Testis (tissue), 2 donors: ENCODE data around the gene N4BP2L2.

Experiments used
- CTCF ChIP-seq, 3 experiments: fragments of 450-650 bp in 2 of 3; fragments of 200-600 bp in 1 of 3; sonication (generic) in 1 of 3; IDR thresholded peaks; one replicate each; pipeline ENCODE4 v1.5.1; 2016 to 2019; ENCODE audit warnings: antibody characterized with exemption in 3 of 3, mild to moderate bottlenecking in 2 of 3, moderate library complexity in 1 of 3
- POLR2A ChIP-seq: fragments of 450-650 bp; IDR thresholded peaks from one replicate; pipeline ENCODE4 v1.6.1; 2017; ENCODE audit warnings: antibody characterized with exemption, mild to moderate bottlenecking, moderate library complexity

- no peak for TF ChIP-seq CTCF (IDR thresholded peaks at IDR 0.05)
- TF ChIP-seq POLR2A = no peak
Observed at GRCh38 chr13:32511482-32511881, 27.1 kb downstream of the N4BP2L2 start.
